K562 (cell line): Measurements from ENCODE around the gene MMP24. TPM values are rescaled to one million over a fixed set of nuclear protein-coding genes. Genes with fewer than 3 reads are reported as not detected.
A peak's percentile ranks its signal among the peaks of the same experiment; 100 is the strongest.

Source experiments
- CSDE1 ChIP-seq, 2 experiments: fragments of 450-650 bp; IDR thresholded peaks; 2 replicates each; pipeline ENCODE4 v1.6.1; 2016; ENCODE audit warnings: mild to moderate bottlenecking in 1 of 2
- HDAC6 ChIP-seq: IDR thresholded peaks from 2 replicates; pipeline ENCODE4 v1.6.1; 2012; ENCODE audit warnings: low read depth, mild to moderate bottlenecking, control low read depth, inconsistent platforms, low read length, moderate library complexity
- ID3 ChIP-seq, 2 experiments: fragments of 250-450 bp in 1 of 2; fragments of 450-650 bp in 1 of 2; sonication (Bioruptor Pico) in 1 of 2; IDR thresholded peaks; 2 replicates each; pipeline versions ENCODE4 v1.6.1 to v1.8.0; 2016 to 2021; ENCODE audit warnings: mild to moderate bottlenecking in 2 of 2, moderate library complexity in 2 of 2, missing compliant biosample characterization in 1 of 2, missing genetic modification characterization in 1 of 2
- PRPF4 ChIP-seq: fragments of 200-400 bp; formaldehyde crosslinking; IDR thresholded peaks from one replicate; pipeline ENCODE4 v1.6.1; 2017; ENCODE audit warnings: low read length, low read depth, mild to moderate bottlenecking; ENCODE audit not compliant: insufficient read depth, poor library complexity, severe bottlenecking
- STAT5B ChIP-seq: fragments of 250-450 bp; sonication (Bioruptor Pico); IDR thresholded peaks from 2 replicates; pipeline ENCODE4 v1.8.0; 2021; ENCODE audit warnings: mild to moderate bottlenecking, inconsistent platforms
- ZMIZ1 ChIP-seq, 2 experiments: fragments of 150-350 bp in 1 of 2; IDR thresholded peaks; 2 replicates each; pipeline ENCODE4 v1.6.1; 2012 to 2016; ENCODE audit warnings: low read depth in 2 of 2, low read length in 2 of 2, mild to moderate bottlenecking in 1 of 2, moderate library complexity in 1 of 2
- ZNF318 ChIP-seq, 2 experiments: fragments of 450-650 bp; IDR thresholded peaks; 2 replicates each; pipeline ENCODE4 v1.6.1; 2016; ENCODE audit warnings: mild to moderate bottlenecking in 2 of 2, borderline replicate concordance in 1 of 2, low read depth in 1 of 2, moderate library complexity in 1 of 2
- ZNF398 ChIP-seq: fragments of 250-450 bp; sonication (Bioruptor Pico); IDR thresholded peaks from 2 replicates; pipeline ENCODE4 v1.8.0; 2021; ENCODE audit warnings: moderate library complexity, mild to moderate bottlenecking, inconsistent platforms
- ZNF699 ChIP-seq: fragments of 250-450 bp; sonication (Bioruptor Pico); IDR thresholded peaks from 2 replicates; pipeline ENCODE4 v1.8.0; 2021; ENCODE audit warnings: mild to moderate bottlenecking, moderate library complexity; ENCODE audit not compliant: insufficient replicate concordance
- polyA plus RNA-seq, 8 experiments: library from polyadenylated mRNA; depleted of rRNA in 4 of 8; stranded (reverse) in 5 of 8; unstranded in 3 of 8; fragments of >200 nt; fragmentation: Nextera tagmentation in 2 of 8; fragmentation: Illumina TruSeq in 1 of 8; extraction: Ambion mirVana in 2 of 8; extraction: Trizol in 1 of 8; gene quantifications; 2 replicates each; pipeline versions ENCODE4 v1.2.1 to v1.2.3, GENCODE V29; 2011 to 2014; ENCODE audit warnings: inconsistent platforms in 1 of 8, missing spikeins in 1 of 8
- total RNA-seq, 7 experiments: library from RNA; depleted of rRNA in 6 of 7; stranded (reverse); fragments of >200 nt in 6 of 7; fragmentation: Illumina TruSeq in 2 of 7; extraction: Trizol in 2 of 7; gene quantifications; 2 replicates each; pipeline versions ENCODE4 v1.2.1 to v1.2.3, GENCODE V29; 2011 to 2021; ENCODE audit warnings: low replicate concordance in 1 of 7

The MMP24 gene
- total and polyA plus RNA-seq, 9 of the 15 experiments (the other 6 are each of a cell fraction or from before 2014, with no cell fraction given), result 0.03 to 0.07 (median 0.03) TPM; not detected in 6

- no peak for TF ChIP-seq ZNF398 (CRISPR knock-in tag)
- no peak for TF ChIP-seq ZNF699 (CRISPR knock-in tag)
- no peak for TF ChIP-seq ID3 (CRISPR knock-in tag; IDR thresholded peaks at IDR 0.05)
- no peak for TF ChIP-seq ID3 (tag; IDR thresholded peaks at IDR 0.05)
- no peak for TF ChIP-seq HDAC6
- no peak for TF ChIP-seq STAT5B (CRISPR knock-in tag)
- peak in 1 of 2 experiments; percentile 70; a peak in 2 of 4 replicates for TF ChIP-seq ZNF318 (IDR thresholded peaks at IDR 0.05; ENCODE audit: borderline replicate concordance in 1 of 2, low read depth in 1 of 2)
- no peak for TF ChIP-seq ZMIZ1 (IDR thresholded peaks at IDR 0.05; ENCODE audit: low read depth in 2 of 2, low read length in 2 of 2)
- no peak for TF ChIP-seq PRPF4
- TF ChIP-seq CSDE1 (IDR thresholded peaks at IDR 0.05), result no peak
Measured at GRCh38 chr20:35215066-35215956, 11.2 kb upstream of the MMP24 start (continued).
